Neural crest cell (in vitro differentiated cells): ENCODE results near the gene CCDC150. TPM values are rescaled to one million over a fixed set of nuclear protein-coding genes. Genes with fewer than 3 reads are reported as not detected.

Experiments
- DNase-seq: peaks from one replicate; pipeline ENCODE4 v3.0.0; 2021; ENCODE audit warnings: low read depth, mixed read lengths, low spot score
- H3K27ac Mint-ChIP-seq: one replicate; pipeline ENCODE4 v1.8.0; 2021; ENCODE audit warnings: mild to moderate bottlenecking, mixed read lengths; ENCODE audit not compliant: unreplicated experiment
- H3K27me3 Mint-ChIP-seq: 2 replicates; pipeline ENCODE4 v1.8.0; 2021; ENCODE audit warnings: low read depth, mild to moderate bottlenecking, mixed read lengths
- H3K36me3 Mint-ChIP-seq: 2 replicates; pipeline ENCODE4 v1.8.0; 2021; ENCODE audit warnings: low read depth, mild to moderate bottlenecking, mixed read lengths
- H3K4me1 Mint-ChIP-seq: 2 replicates; pipeline ENCODE4 v1.8.0; 2021; ENCODE audit warnings: mixed read lengths
- H3K4me3 Mint-ChIP-seq: one replicate; pipeline ENCODE4 v1.8.0; 2021; ENCODE audit warnings: mild to moderate bottlenecking, mixed read lengths
- H3K9me3 Mint-ChIP-seq: 2 replicates; pipeline ENCODE4 v1.8.0; 2021; ENCODE audit warnings: mixed read lengths
- CTCF ChIP-seq: fragments of 200-600 bp; sonication (generic); conservative IDR thresholded peaks from 2 replicates; pipeline ENCODE4 v1.5.0; 2021; ENCODE audit warnings: antibody characterized with exemption, mild to moderate bottlenecking
- total RNA-seq: library from RNA; stranded (reverse); gene quantifications from 2 replicates; pipeline ENCODE4 v1.2.1, GENCODE V29; 2021

CCDC150 gene
- total RNA-seq, 1 donor from 2014 or later: 31.8 TPM

GRCh38 chr2:196592911-196593881, 46.3 kb upstream of the CCDC150 start, which contains the start of gene HECW2:
TSS of gene HECW2 (minus strand) at chr2:196593554.
- Mint-ChIP-seq H3K27me3 (peaks cover 7% of the 10 kb centered on the region), H3K36me3 (no peaks in the 10 kb centered on the region), H3K4me1 (peaks cover 48% of the 10 kb centered on the region), H3K4me3 (peak within 1 kb of the TSS; percentile 94), H3K9me3 (no peaks in the 10 kb centered on the region), H3K27ac (peak within 1 kb of the TSS; percentile 93)
- TF ChIP-seq CTCF: no peak
- DNase-seq: peak; percentile 64

GRCh38 chr2:196594158-196594557, 45.4 kb upstream of the CCDC150 start:
- TF ChIP-seq CTCF: no peak
- H3K36me3 Mint-ChIP-seq: no peaks in the 10 kb centered on the region
- H3K4me1 Mint-ChIP-seq: peaks cover 48% of the 10 kb centered on the region
- DNase-seq: no peak
- no peaks in the 10 kb centered on the region for H3K9me3 Mint-ChIP-seq
- H3K27me3 Mint-ChIP-seq: peaks cover 7% of the 10 kb centered on the region
- H3K4me3 Mint-ChIP-seq: peak overlapping the region; percentile 93
- no peak overlapping the region for H3K27ac Mint-ChIP-seq

- H3K9me3 Mint-ChIP-seq: no peaks in the 10 kb centered on the region
- no peak overlapping the region for H3K27ac Mint-ChIP-seq
- DNase-seq: no peak
- TF ChIP-seq CTCF: no peak
- H3K36me3 Mint-ChIP-seq: no peaks in the 10 kb centered on the region
- H3K4me3 Mint-ChIP-seq: no peak overlapping the region
- peaks cover 7% of the 10 kb centered on the region for H3K27me3 Mint-ChIP-seq
- peaks cover 15% of the 10 kb centered on the region for H3K4me1 Mint-ChIP-seq
These were observed 42.0 kb upstream of the CCDC150 start for GRCh38 chr2:196597531-196597930.

- H3K27ac Mint-ChIP-seq: no peak overlapping the region
- no peaks in the 10 kb centered on the region for H3K9me3 Mint-ChIP-seq
- TF ChIP-seq CTCF: no peak
- peaks cover 15% of the 10 kb centered on the region for H3K4me1 Mint-ChIP-seq
- DNase-seq: no peak
- no peaks in the 10 kb centered on the region for H3K36me3 Mint-ChIP-seq
- peaks cover 7% of the 10 kb centered on the region for H3K27me3 Mint-ChIP-seq
- no peak overlapping the region for H3K4me3 Mint-ChIP-seq
These were observed 41.1 kb upstream of the CCDC150 start for GRCh38 chr2:196598412-196598811.

- peaks cover 7% of the 10 kb centered on the region for H3K27me3 Mint-ChIP-seq
- no peak for TF ChIP-seq CTCF
- H3K36me3 Mint-ChIP-seq: no peaks in the 10 kb centered on the region
- no peak overlapping the region for H3K4me3 Mint-ChIP-seq
- peaks cover 11% of the 10 kb centered on the region for H3K4me1 Mint-ChIP-seq
- no peaks in the 10 kb centered on the region for H3K9me3 Mint-ChIP-seq
- no peak for DNase-seq
- no peak overlapping the region for H3K27ac Mint-ChIP-seq
These were observed 40.7 kb upstream of the CCDC150 start for GRCh38 chr2:196598846-196599245.
